ENCODE data around the gene EDA. TPM values are rescaled to one million over a fixed set of nuclear protein-coding genes. Genes with fewer than 3 reads are reported as not detected.
A peak's percentile ranks its signal among the peaks of the same experiment; 100 is the strongest.

The EDA gene
- total RNA-seq, 1 donor from 2014 or later = not detected

GRCh38 chrX:70043685-70044084 lies 427.8 kb downstream of the EDA start:
- TF ChIP-seq, protein P1, sequence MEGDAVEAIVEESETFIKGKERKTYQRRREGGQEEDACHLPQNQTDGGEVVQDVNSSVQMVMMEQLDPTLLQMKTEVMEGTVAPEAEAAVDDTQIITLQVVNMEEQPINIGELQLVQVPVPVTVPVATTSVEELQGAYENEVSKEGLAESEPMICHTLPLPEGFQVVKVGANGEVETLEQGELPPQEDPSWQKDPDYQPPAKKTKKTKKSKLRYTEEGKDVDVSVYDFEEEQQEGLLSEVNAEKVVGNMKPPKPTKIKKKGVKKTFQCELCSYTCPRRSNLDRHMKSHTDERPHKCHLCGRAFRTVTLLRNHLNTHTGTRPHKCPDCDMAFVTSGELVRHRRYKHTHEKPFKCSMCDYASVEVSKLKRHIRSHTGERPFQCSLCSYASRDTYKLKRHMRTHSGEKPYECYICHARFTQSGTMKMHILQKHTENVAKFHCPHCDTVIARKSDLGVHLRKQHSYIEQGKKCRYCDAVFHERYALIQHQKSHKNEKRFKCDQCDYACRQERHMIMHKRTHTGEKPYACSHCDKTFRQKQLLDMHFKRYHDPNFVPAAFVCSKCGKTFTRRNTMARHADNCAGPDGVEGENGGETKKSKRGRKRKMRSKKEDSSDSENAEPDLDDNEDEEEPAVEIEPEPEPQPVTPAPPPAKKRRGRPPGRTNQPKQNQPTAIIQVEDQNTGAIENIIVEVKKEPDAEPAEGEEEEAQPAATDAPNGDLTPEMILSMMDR (IDR thresholded peaks at IDR 0.05) = no peak
- Mint-ChIP-seq H3K27ac (ENCODE audit: unreplicated experiment) (no peak overlapping the region), H3K27me3 (ENCODE audit: unreplicated experiment) (no peaks in the 10 kb centered on the region), H3K4me1 (ENCODE audit: unreplicated experiment) (peaks cover 11% of the 10 kb centered on the region), H3K36me3 (ENCODE audit: unreplicated experiment) (no peaks in the 10 kb centered on the region), H3K9me3 (ENCODE audit: unreplicated experiment) (peaks cover 5% of the 10 kb centered on the region), H3K4me3 (ENCODE audit: unreplicated experiment) (no peak overlapping the region)
- peak; percentile 73 for DNase-seq (ENCODE audit: extremely low spot score, unreplicated experiment)

DNA sequence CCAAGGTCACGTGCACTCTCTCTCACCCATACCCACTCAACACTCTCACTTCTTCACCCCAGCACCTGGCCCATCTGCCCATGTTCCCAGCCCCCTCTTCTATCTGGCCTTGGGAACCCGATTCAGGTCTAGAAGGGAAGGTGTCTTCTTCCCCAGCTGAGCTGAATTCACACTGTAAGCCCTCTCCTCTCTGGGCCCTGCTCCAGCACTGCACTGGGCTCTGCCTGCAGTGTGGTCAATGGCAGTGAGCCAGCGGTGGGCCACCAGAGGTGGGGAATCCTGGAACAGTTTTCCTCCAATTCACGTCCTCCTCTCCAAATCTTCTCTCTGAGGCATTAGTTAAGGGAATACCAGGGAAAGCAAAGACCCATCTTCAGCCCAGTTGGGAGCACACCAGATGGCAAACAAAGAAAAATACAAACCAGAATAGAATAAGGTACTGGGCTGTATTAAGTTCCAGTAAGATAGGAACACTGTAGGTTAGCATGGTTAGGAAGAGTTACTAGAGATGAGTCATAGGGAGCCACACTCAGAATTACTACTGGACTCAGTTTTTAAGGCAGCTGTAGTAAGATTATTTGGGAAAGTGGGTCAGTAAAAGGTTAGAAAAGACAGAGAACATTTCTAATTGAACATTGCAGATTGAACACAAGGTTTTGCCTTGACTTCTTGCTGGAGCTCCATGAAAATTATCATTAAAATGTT lies 428.8 kb downstream of the EDA start:
- no peak overlapping the region for H3K4me3 Mint-ChIP-seq (ENCODE audit: unreplicated experiment)
- no peak overlapping the region for H3K27ac Mint-ChIP-seq (ENCODE audit: unreplicated experiment)
- H3K4me1 Mint-ChIP-seq (ENCODE audit: unreplicated experiment) = peaks cover 11% of the 10 kb centered on the region
- H3K36me3 Mint-ChIP-seq (ENCODE audit: unreplicated experiment) = no peaks in the 10 kb centered on the region
- H3K9me3 Mint-ChIP-seq (ENCODE audit: unreplicated experiment) = peaks cover 5% of the 10 kb centered on the region
- no peaks in the 10 kb centered on the region for H3K27me3 Mint-ChIP-seq (ENCODE audit: unreplicated experiment)
- peak; percentile 75 for DNase-seq (ENCODE audit: extremely low spot score, unreplicated experiment)
- TF ChIP-seq, protein P1 (IDR thresholded peaks at IDR 0.05) = no peak

- no peak for DNase-seq (ENCODE audit: extremely low spot score, unreplicated experiment)
- no peaks in the 10 kb centered on the region for H3K27me3 Mint-ChIP-seq (ENCODE audit: unreplicated experiment)
- H3K27ac Mint-ChIP-seq (ENCODE audit: unreplicated experiment) = no peak overlapping the region
- TF ChIP-seq, protein P1 (IDR thresholded peaks at IDR 0.05) = no peak
- H3K36me3 Mint-ChIP-seq (ENCODE audit: unreplicated experiment) = no peaks in the 10 kb centered on the region
- peaks cover 11% of the 10 kb centered on the region for H3K4me1 Mint-ChIP-seq (ENCODE audit: unreplicated experiment)
- H3K9me3 Mint-ChIP-seq (ENCODE audit: unreplicated experiment) = peaks cover 7% of the 10 kb centered on the region
- H3K4me3 Mint-ChIP-seq (ENCODE audit: unreplicated experiment) = no peak overlapping the region
Observed at GRCh38 chrX:70046978-70047377, 431.1 kb downstream of the EDA start.

DNA sequence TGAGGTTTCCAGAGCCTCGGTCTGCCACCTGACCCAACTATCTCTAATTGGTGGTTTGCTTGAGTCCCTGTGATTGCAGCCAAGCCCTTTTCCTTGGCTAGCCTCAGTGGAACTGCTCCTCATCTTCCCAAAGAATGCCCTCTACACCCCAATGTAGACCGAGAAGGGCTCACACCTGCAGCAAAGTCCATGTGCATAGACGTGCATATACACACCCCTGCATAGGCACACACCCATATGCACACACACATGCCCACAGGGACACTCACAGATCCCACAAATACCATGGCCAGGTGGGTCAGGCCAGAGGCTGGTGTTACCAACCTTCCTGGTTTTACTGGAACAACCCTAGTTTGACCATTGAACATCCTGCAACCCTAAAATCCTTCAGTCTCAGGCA lies 433.5 kb downstream of the EDA start:
- TF ChIP-seq, protein P1 (IDR thresholded peaks at IDR 0.05) = no peak
- Mint-ChIP-seq H3K4me1 (ENCODE audit: unreplicated experiment) (peaks cover 11% of the 10 kb centered on the region), H3K27ac (ENCODE audit: unreplicated experiment) (no peak overlapping the region), H3K9me3 (ENCODE audit: unreplicated experiment) (peaks cover 17% of the 10 kb centered on the region), H3K36me3 (ENCODE audit: unreplicated experiment) (no peaks in the 10 kb centered on the region), H3K27me3 (ENCODE audit: unreplicated experiment) (no peaks in the 10 kb centered on the region), H3K4me3 (ENCODE audit: unreplicated experiment) (no peak overlapping the region)
- DNase-seq (ENCODE audit: extremely low spot score, unreplicated experiment) = peak; percentile 54

DNA sequence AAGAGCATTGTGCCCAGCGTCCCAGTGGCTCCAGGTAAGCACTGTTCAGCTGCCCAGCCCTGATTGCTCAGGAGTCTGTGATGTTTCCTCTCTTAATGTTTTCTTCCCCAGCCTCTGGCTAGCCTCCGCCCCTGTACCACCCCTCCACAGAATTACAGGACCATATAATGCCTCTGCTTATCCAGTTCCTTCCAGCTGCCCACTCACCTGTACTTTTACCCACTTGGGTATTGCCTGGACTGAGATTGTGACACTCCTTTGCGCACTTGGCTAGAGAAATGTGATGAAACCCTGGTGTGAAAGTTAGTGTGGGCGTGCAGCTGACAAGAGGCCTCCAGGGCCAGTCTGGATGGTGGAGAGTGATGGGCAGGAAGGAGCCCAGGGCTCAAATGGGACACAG lies 434.0 kb downstream of the EDA start, which contains the start of gene AWAT2:
TSS of gene AWAT2 (minus strand) at position 14 of the 400 bp plus-strand sequence. CDS start at position 8, 6 bp downstream.
- no peaks in the 10 kb centered on the region for H3K36me3 Mint-ChIP-seq (ENCODE audit: unreplicated experiment)
- H3K4me3 Mint-ChIP-seq (ENCODE audit: unreplicated experiment) = no peak within 1 kb of the TSS
- peak; percentile 46 for DNase-seq (ENCODE audit: extremely low spot score, unreplicated experiment)
- H3K9me3 Mint-ChIP-seq (ENCODE audit: unreplicated experiment) = peaks cover 17% of the 10 kb centered on the region
- no peaks in the 10 kb centered on the region for H3K27me3 Mint-ChIP-seq (ENCODE audit: unreplicated experiment)
- no peak within 1 kb of the TSS for H3K27ac Mint-ChIP-seq (ENCODE audit: unreplicated experiment)
- peaks cover 7% of the 10 kb centered on the region for H3K4me1 Mint-ChIP-seq (ENCODE audit: unreplicated experiment)
- TF ChIP-seq, protein P1 (IDR thresholded peaks at IDR 0.05) = no peak
